Fibroblast of skin of right biceps (primary cell): ENCODE data around the gene TMOD3.

ENCODE experiments used
- DNase-seq: peaks from one replicate; pipeline ENCODE4 v3.0.0-alpha.2; 2013

The TMOD3 gene

DNA sequence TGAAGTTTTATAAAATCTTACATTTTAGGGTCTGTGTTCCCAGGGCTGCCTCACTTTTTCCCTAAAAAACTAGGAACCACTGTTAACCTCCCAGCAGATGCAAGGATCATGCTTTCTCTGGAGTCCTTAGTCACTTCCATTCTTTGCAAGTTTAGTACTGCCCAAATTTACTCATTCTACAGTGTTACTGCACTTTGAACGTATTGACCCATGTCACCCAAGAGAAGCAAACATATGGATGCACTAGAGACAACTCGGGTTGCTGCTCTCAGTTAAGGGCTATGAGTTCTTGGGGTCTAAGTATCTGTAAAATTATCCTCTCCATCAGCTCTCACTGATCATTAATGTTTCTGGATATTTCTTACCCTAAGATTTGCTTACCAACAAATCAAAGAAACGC, 83.1 kb downstream of the TMOD3 start:
- no peak for DNase-seq

DNA sequence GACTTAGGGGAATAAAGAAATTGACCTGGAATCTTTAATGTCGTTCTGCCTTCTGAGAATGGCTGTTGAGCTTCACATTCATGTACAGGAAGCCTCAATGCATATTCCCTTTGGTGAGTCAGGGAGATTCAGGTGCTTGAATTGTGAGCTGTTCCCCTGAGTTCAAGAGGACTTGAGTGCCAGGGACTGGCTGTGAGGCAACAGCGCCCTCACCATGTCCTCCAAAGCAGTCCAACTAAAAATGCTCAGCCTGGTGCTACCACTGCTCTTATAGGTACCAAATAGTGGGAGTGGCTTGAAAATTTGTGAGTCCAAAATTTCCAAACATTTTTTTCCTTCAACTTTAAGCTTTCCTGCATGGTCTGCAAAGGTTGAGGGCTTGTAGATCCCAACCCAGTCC, 88.0 kb downstream of the TMOD3 start:
- peak; percentile 15 for DNase-seq

DNA sequence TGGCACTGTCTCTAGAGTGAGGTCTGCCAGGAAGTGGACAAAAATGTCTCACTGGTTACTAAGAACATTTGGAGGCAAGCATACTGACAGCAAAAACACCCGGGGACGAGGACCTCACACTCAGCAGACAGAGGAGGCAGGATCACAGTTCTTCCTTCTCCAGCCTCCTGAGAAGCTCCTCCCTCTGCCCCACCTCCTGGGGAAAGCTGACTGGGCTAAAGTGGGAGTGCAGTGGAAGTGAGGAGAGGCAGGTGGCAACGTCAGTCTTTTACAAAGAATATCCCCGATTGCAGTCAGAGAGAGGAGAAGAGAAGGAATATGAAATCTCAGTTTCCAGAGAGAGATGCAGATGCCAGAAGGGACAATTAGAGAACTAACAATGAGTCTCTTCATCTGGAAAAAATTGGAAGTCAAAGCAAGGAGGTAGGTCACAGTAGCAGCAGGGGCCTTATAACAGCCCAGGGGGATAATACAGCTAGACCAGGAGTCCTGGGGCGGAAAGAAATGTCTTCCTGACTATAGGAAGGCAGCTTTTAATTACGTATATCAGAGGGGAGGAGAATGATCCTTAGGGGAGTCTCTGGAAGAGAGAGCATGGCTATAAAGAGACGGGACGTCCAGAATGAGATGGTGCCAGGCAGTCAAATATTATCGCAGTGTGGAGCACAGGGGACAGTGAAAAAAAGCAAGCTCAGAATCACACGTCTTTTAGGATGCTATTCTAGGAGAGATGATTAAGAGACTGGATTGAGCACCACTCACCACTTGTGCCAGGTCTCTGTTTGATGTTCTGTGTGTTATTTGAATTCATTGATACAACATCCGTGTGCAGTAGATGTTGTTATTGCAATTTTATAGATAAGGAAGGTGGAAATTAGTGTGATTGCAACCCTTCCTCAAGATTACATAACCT, 95.0 kb downstream of the TMOD3 start:
- no peak for DNase-seq

DNA sequence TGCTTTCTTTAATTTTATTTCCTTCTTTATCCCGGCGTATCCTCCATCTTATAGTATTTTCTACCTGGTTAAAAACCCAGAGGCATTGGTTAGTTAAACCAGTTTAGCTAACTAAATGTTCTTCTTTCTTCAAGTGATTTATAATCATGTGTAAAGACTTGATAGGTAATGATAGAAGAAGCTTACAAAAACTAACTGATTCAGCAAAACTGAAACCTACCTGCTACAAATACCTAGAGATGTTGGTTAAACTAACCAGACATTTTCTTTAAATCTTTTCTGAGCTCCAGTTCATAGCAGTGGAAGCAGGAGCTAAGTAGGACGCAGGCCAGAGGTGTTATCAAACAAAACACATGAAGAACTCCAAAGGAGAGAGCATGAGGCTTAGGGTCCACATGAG, 97.4 kb downstream of the TMOD3 start:
- DNase-seq: no peak

DNA sequence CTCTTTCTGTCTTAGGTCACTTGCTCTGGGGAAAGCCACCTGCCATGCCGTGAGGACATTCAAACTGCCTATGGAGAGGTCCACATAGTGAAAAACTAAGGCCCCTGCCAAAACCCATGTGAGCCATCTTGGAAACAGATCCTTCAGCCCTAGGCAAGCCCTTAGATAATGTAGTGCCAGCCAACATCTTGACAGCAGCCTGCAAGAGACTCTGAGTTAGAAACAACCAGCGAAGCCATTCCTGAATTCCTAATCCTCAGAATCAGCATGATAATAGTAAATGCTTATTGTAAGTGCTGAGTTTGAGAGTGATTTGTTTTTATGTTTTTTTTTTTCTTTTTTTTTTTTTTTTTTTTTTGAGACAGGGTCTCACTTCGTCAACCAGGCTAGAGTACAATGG, 101.6 kb downstream of the TMOD3 start:
- DNase-seq: no peak

DNA sequence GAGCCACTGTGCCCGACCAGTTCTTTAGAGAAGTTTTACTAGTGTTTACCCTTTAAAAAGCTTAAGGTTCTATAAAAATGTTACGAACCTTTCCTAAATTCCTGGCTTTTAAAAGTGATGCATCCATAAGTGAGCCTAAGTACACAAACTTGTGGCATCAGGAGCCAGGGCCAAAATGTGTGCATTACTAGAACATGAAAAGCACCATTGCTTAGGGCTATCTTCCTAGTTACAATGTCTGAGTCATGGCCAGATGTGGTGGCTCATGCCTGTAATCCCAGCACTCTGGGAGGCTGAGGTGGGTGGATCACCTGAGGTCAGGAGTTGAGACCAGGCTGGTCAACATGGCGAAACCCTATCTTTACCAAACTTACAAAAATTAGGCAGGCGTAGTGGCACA, 102.2 kb downstream of the TMOD3 start:
- peak; percentile 10 for DNase-seq

DNA sequence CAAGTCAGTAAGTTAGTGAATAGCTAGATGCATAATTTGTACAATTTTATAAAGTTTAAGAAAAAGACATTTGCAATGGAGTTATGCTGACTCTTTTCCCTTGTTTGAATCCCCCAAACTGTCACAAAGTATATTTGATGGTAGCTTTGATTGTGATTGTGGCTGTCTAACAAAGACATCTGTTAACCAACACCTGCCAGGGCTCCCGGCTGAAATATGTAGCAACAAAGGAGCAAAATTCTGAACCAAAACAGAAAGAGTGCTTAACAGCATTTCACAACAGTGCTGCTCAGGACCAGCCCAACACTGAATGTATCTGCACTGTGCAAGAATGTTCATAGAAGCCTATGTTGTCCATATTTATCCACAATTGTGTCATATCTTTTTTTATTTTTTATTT, 102.7 kb downstream of the TMOD3 start:
- no peak for DNase-seq

DNA sequence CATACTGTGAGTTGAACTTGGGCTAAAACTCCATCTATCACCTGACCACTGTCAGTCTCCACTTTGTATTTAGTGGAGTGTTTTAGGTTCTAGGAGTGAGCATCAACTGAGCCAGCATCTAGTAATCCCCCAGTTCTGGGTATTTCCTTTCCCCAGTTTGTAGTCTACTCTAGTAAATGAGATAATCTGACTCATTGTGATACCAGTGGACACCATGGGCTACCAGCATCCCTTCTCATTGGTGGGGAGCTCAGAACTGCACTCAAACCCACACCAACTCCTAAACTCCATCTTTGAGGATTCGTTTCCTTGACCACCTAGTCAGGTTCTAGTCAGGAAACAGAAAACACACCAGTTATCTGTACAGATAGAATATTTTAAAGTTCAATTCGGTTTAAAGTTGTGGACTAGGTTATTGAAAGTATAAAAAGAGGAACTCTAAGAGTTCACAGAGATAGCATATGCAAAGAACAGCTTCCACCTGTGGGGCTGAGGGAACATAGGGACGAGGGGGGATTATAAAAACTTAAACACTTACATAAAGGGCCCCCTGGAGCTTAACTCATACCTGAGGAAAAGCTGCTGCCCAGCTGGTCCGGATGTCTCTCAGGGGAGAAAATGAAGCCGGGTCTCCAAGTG, 106.1 kb downstream of the TMOD3 start:
- no peak for DNase-seq

DNA sequence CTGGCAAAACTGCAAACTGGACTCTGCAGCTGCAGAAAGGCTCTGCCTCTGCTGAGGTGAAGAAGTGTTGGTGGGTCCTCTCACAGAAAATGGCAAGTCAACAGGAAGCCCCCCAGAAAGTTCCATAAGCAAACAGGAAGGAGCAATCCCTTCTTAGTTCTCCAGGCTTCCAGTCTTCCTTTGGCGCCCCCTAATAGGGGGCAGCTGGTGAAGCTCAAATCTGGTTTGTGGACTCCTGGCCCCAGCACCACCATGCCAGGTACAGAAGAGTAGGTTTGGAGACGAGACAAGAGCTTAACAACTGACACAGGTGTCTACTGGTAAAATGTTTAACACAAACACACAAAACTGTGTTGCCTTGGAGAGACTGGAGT, 106.6 kb downstream of the TMOD3 start:
- DNase-seq: no peak

DNA sequence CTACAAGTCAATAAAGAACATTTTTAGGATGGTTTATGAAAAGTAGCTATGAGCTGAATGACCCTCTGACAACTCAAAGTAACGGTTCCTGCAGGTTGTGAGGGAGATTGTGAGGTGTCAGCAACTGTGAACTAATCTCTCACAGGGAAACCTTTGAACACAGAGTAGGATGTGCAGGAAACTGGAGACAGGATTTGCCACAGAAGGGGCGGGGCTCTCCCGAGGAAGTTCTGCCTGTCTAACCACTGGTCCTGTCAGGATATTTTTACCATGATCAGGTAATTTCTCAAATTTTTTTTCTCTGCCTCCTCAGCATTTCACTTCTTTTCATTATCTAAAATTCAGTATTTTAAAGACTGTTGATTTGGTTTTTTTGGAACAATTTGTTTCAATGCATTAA, 108.8 kb downstream of the TMOD3 start:
- no peak for DNase-seq

DNA sequence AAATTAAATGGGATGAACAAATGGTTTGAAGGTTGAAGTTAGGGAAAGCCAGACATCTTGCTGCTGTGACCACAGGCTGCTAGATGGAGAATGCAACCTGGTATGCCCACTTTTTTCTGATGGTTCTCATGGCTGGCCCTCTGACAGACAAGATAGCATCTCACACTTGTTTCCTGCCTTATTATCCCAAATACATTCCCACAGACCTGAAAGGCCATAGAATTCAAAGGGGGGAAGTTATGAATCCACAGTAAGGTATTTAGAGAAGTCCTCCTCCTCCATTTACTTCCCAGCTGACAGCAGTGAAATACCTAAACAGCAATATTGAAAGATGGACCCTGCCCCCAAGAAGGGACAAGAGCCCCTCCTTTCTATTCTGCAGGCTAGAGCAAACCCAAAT, 109.8 kb downstream of the TMOD3 start:
- DNase-seq: peak; percentile 11

DNA sequence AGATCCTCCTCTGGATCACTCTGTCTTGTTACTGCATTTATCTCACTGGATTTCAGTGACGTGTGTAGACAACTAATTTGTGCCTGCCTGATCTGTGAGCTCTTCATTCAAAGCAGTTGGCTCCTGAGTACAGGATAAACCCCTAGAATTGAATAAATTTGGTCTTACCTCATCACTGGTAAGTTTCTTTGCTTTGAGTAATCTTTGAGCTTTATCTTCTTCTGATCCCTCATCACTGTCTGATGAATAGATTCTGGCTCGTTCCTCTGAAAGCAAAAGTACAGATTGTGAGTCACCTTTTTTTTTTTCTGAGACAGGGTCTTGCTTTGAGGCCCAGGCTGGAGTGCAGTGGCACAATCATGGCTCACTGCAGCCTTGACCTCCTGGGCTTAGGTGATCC, 117.7 kb downstream of the TMOD3 start:
- DNase-seq: peak; percentile 13

DNA sequence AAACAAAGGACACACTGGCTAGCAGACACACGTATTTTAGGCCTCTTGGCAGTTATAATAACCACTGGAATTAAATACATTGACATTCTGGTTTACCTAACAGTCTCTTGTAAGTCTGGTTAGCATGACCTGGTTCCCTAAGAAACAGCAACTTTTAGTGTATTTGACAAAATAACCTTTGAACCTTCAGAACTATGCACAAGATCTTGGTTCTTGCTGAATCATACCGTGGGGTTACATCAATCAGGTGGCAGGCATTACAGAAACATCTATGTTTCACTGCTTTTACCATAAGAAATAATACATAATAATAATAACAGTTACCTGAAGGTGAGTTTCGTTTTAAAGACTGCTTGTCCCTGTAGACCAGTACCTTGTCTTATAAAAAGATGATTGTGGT, 123.4 kb downstream of the TMOD3 start:
- no peak for DNase-seq

DNA sequence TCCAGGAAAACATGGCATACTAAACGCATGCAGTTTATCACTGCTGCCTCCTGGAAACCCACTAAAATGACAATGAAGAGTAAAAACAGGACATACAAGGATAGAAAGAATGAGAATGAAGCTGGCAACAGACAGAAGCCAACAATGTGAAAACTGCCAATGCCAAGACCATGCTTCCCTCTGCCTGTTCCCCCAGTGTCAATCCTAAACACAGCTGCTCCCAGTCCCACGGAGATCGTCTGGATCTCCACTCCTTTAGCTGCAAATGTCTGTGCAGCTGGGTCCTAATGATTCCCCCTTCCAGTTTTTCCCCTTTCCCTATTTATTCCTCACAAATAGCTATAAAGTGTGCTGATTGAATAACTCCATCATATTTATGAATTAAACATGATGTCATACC, 126.1 kb downstream of the TMOD3 start:
- no peak for DNase-seq
